ENCODE measurements around the gene LGALS16. TPM values are rescaled to one million over a fixed set of nuclear protein-coding genes. Genes with fewer than 3 reads are reported as not detected.

The LGALS16 gene, protein sequence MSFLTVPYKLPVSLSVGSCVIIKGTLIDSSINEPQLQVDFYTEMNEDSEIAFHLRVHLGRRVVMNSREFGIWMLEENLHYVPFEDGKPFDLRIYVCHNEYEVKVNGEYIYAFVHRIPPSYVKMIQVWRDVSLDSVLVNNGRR
- total RNA-seq: not detected

DNA sequence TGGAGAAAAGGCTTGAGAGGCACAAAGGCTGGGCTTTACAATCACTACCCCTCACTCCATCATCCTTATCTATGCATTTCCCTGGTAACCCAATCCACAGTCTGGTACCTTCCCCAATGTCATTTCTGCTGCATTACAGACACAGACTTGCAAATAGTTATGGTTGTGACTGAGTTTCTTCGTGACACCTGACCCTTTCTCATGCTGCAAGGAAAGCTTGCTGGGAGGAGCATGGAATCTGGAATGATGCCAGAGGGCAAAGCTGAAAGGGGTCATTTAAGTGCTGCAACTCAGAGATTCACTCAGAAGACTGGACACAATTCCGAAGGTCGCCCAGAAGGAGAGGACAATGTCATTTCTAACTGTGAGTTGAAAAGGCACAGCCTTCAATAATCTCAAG is at the start of gene LGALS16:
TSS of gene LGALS16 (plus strand) at position 301 of the 400 bp plus-strand sequence. CDS start at position 350, 49 bp downstream.
- TF ChIP-seq POLR2AphosphoS5 (IDR thresholded peaks at IDR 0.05) (no peak), POLR2A (IDR thresholded peaks at IDR 0.05) (no peak)
- TF ChIP-seq, protein P1, sequence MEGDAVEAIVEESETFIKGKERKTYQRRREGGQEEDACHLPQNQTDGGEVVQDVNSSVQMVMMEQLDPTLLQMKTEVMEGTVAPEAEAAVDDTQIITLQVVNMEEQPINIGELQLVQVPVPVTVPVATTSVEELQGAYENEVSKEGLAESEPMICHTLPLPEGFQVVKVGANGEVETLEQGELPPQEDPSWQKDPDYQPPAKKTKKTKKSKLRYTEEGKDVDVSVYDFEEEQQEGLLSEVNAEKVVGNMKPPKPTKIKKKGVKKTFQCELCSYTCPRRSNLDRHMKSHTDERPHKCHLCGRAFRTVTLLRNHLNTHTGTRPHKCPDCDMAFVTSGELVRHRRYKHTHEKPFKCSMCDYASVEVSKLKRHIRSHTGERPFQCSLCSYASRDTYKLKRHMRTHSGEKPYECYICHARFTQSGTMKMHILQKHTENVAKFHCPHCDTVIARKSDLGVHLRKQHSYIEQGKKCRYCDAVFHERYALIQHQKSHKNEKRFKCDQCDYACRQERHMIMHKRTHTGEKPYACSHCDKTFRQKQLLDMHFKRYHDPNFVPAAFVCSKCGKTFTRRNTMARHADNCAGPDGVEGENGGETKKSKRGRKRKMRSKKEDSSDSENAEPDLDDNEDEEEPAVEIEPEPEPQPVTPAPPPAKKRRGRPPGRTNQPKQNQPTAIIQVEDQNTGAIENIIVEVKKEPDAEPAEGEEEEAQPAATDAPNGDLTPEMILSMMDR (IDR thresholded peaks at IDR 0.05): no peak
- no peaks in the 10 kb centered on the region for H3K9me3 ChIP-seq
- no peaks in the 10 kb centered on the region for H3K36me3 ChIP-seq
- no peak within 1 kb of the TSS for H3K4me3 ChIP-seq
- no peak within 1 kb of the TSS for H3K27ac ChIP-seq
- no peak for DNase-seq (ENCODE audit: low spot score in 2 of 2)
- H3K27me3 ChIP-seq: peaks cover 0 to 6% of the 10 kb centered on the region in 2 donors
- no peaks in the 10 kb centered on the region for H3K4me1 ChIP-seq
- intact Hi-C loops (cut with DNase I; ENCODE audit: low total_unique reads): no loop called here

DNA sequence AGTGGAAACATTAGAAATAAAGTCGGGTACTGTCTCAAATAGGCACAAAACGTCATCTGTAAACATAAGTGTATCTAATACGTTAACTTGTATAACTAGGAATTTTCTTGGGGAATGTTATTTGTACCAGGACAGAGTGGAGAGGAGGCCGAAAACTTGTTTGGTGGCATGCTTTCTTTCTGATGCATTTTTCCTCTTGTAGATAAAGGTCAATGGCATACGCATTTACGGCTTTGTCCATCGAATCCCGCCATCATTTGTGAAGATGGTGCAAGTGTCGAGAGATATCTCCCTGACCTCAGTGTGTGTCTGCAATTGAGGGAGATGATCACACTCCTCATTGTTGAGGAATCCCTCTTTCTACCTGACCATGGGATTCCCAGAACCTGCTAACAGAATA is 48.7 kb upstream of the LGALS16 start:
- DNase-seq (ENCODE audit: low spot score in 2 of 2): no peak
- no peaks in the 10 kb centered on the region for H3K9me3 ChIP-seq
- H3K4me3 ChIP-seq: no peak overlapping the region
- no peak overlapping the region for H3K27ac ChIP-seq
- no peaks in the 10 kb centered on the region for H3K4me1 ChIP-seq
- no peaks in the 10 kb centered on the region for H3K36me3 ChIP-seq
- H3K27me3 ChIP-seq: peaks cover 0 to 3% of the 10 kb centered on the region in 2 donors
- intact Hi-C loops (cut with DNase I; ENCODE audit: low total_unique reads): loop anchor here (2.0 to 5.0 kb wide), 2 partner anchors 78 to 880 kb away; no protein-coding TSS in a partner anchor
- TF ChIP-seq, protein P1 (IDR thresholded peaks at IDR 0.05): no peak
- TF ChIP-seq POLR2A (IDR thresholded peaks at IDR 0.05) (no peak), POLR2AphosphoS5 (IDR thresholded peaks at IDR 0.05) (no peak)

DNA sequence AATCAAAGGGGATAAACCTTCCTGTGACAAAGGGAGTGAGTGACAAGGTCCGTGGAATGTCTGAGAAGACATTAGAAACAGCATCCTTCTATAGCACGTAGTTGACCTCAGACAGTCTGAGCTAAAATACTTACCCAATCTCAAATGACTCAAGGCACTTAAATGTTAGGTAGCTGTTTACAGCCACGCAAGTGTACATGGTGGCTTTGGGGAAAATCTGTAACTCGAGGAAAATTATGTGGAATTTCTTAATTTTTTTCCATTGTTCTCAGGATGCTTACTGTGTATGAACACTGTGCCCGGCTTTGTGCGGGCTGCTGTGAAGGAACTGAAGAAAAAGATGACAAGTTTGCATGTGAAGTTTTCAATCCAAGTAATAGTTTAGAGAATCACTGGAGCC is 48.2 kb upstream of the LGALS16 start:
- Histone ChIP-seq H3K27me3 (no peaks in the 10 kb centered on the region), H3K4me1 (no peaks in the 10 kb centered on the region), H3K36me3 (no peaks in the 10 kb centered on the region), H3K9me3 (no peaks in the 10 kb centered on the region), H3K27ac (no peak overlapping the region), H3K4me3 (no peak overlapping the region)
- no peak for DNase-seq (ENCODE audit: low spot score in 2 of 2)
- TF ChIP-seq POLR2A (IDR thresholded peaks at IDR 0.05) (no peak), POLR2AphosphoS5 (IDR thresholded peaks at IDR 0.05) (no peak)
- TF ChIP-seq, protein P1 (IDR thresholded peaks at IDR 0.05): no peak
- intact Hi-C loops (cut with DNase I; ENCODE audit: low total_unique reads): loop anchor here (2.0 to 5.0 kb wide), 2 partner anchors 77 to 880 kb away; no protein-coding TSS in a partner anchor

DNA sequence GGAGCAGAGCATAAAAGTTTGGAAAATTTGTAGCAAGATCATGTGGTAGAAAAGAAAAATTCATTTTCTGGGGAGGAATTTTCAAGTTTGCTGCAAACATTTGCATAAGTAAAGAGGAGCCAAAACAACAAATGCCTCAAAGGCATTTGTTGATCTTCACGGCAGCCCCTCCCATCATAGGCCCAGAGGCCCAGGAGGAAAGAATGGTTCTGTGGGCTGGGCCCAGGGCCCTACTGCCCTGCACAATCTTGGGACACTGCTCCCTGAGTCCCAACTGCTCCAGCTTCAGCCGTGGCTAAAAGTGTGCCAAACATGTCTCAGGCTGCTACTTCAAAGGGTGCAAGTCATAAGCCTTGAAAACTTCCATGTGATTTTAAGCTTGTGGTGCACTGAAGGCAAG is 42.1 kb upstream of the LGALS16 start:
- peaks cover 0 to 8% of the 10 kb centered on the region in 2 donors for H3K9me3 ChIP-seq
- no peak for DNase-seq (ENCODE audit: low spot score in 2 of 2)
- no peak for TF ChIP-seq POLR2A (IDR thresholded peaks at IDR 0.05)
- H3K27ac ChIP-seq: no peak overlapping the region
- no peak overlapping the region for H3K4me3 ChIP-seq
- intact Hi-C loops (cut with DNase I; ENCODE audit: low total_unique reads): no loop called here
- H3K4me1 ChIP-seq: no peaks in the 10 kb centered on the region
- no peaks in the 10 kb centered on the region for H3K27me3 ChIP-seq
- no peaks in the 10 kb centered on the region for H3K36me3 ChIP-seq

DNA sequence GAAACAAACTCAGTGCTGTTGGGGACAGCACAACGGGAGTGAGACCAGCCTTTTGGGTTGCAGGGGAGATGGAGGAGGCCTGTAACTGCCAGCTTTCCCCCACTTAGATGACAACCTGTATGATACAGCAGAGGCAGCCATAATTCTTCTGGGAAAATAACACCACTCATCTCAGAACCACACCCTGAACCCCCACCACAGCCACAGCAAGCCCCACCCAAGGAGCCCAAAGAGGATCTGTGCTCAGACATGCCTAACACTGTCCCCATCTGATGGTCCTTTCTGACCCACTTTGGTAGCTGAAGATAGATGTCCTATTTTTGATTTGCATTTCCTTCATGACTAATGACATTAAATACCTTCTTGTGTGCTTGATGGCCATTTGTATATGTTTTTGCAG is 38.0 kb upstream of the LGALS16 start:
- no peak overlapping the region for H3K4me3 ChIP-seq
- peaks cover 0 to 8% of the 10 kb centered on the region in 2 donors for H3K9me3 ChIP-seq
- no peaks in the 10 kb centered on the region for H3K36me3 ChIP-seq
- no peaks in the 10 kb centered on the region for H3K4me1 ChIP-seq
- H3K27me3 ChIP-seq: no peaks in the 10 kb centered on the region
- no peak overlapping the region for H3K27ac ChIP-seq
- DNase-seq (ENCODE audit: low spot score in 2 of 2): no peak
- TF ChIP-seq POLR2A (IDR thresholded peaks at IDR 0.05) (no peak), POLR2AphosphoS5 (IDR thresholded peaks at IDR 0.05) (no peak)
- TF ChIP-seq, protein P1 (IDR thresholded peaks at IDR 0.05): no peak
- intact Hi-C loops (cut with DNase I; ENCODE audit: low total_unique reads): no loop called here
